Measurements from ENCODE around the gene CMPK2. TPM values are rescaled to one million over a fixed set of nuclear protein-coding genes. Genes with fewer than 3 reads are reported as not detected.
A peak's percentile ranks its signal among the peaks of the same experiment; 100 is the strongest.

CMPK2 gene
- polyA plus RNA-seq, 1 of the 3 experiments (the other 2 are of a cell fraction), result 1.1 TPM

GRCh38 chr2:6880200-6880733, 14.6 kb upstream of the CMPK2 start (continued):
- TF ChIP-seq MXI1 (IDR thresholded peaks at IDR 0.05; ENCODE audit: low read depth, low read length), result no peak

DNA sequence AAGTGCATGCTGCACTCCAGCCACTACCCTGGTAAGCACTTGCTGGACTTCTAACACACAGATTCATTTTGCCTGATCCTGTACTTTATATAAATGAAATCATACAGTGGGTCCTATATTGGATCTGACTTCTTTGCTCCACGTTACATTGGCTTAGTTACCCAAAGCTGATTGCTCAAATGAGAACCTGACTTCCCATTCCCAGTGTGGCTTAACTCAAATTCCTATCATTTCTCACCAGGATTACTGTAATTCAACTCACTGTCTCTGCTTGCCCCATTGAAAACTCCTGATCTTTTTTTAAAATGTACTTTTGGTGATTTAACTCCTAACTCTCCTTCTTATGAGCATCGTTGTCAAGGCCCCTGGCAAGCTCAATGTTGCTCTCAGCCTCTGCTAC, 13.3 kb upstream of the CMPK2 start:
- DNase-seq, result no peak
- Histone ChIP-seq H3K9me3 (peaks cover 5% of the 10 kb centered on the region; the same call in 1 of the 2 replicates), H3K36me3 (replicated peaks in 1 of 2; ENCODE audit: control insufficient read depth in 1 of 2, insufficient read depth in 2 of 2, low read length in 1 of 2) (no peaks in the 10 kb centered on the region), H3K4me3 (ENCODE audit: low read depth in 2 of 2, low read length in 1 of 2) (no peak overlapping the region), H3K79me2 (ENCODE audit: insufficient read depth) (no peaks in the 10 kb centered on the region), H3K4me2 (no peak overlapping the region), H3K27me3 (ENCODE audit: insufficient read depth) (no peaks in the 10 kb centered on the region), H3K27ac (ENCODE audit: low read depth in 2 of 2, low read length in 1 of 2) (no peak overlapping the region), H2AFZ (ENCODE audit: low read depth) (no peak overlapping the region), H4K20me1 (ENCODE audit: insufficient read depth) (no peaks in the 10 kb centered on the region), H3K9ac (no peak overlapping the region), H3K9me2 (no peaks in the 10 kb centered on the region), H3F3A (replicated peaks; ENCODE audit: insufficient read depth) (no peaks in the 10 kb centered on the region), H3K4me1 (ENCODE audit: control insufficient read depth in 1 of 2, insufficient read depth in 2 of 2, low read depth in 1 of 2, low read length in 1 of 2) (peaks cover 0 to 5% of the 10 kb centered on the region in 2 experiments; a peak in 2 of 4 replicates)
- ChIA-PET CTCF (interaction anchor here (4.7 to 6.0 kb wide), 2 partner anchors 12 to 17 kb away, joined by 24 to 32 read pairs; partner anchors contain the start of gene CMPK2), POLR2A (no interaction called here)
- WGBS (ENCODE audit: low lambda C conversion rate), result 25% methylated on average over 2 of the region's 2 CpGs
- no peak for TF ChIP-seq CHD2 (IDR thresholded peaks at IDR 0.05; ENCODE audit: low read length, partially characterized antibody)

DNA sequence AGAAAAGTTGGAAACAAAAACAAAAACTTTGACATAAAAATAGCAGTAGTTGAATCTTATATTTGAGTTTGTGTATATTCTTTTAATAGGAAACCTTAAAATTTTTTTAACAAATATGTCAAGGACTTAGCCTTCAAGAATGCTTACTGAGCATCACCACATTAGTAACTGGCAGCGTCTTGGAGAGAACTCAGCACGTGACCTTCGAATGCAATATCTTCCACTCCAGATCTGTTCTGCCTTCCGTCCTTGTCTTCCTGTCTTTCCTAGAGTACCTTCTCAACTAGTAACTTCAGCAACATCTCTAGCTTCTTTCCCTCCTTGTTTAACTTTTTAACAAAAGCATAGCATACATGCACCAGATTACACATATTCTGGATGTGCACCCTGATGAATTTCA, 12.8 kb upstream of the CMPK2 start:
- CTCF ChIA-PET, result interaction anchor here (0.9 to 6.0 kb wide), 4 partner anchors 12 to 166 kb away, joined by 3 to 32 read pairs (median 15); partner anchors contain the start of gene CMPK2
- H3K79me2 ChIP-seq (ENCODE audit: insufficient read depth), result no peaks in the 10 kb centered on the region
- no peaks in the 10 kb centered on the region for H3K36me3 ChIP-seq (replicated peaks in 1 of 2; ENCODE audit: control insufficient read depth in 1 of 2, insufficient read depth in 2 of 2, low read length in 1 of 2)
- H3K27ac ChIP-seq (ENCODE audit: low read depth in 2 of 2, low read length in 1 of 2), result no peak overlapping the region
- H4K20me1 ChIP-seq (ENCODE audit: insufficient read depth), result no peaks in the 10 kb centered on the region
- TF ChIP-seq YY1 (IDR thresholded peaks at IDR 0.05; ENCODE audit: low read depth) (no peak), FOXM1 (IDR thresholded peaks at IDR 0.05; ENCODE audit: low read depth) (no peak), TCF12 (IDR thresholded peaks at IDR 0.05) (no peak), TEAD4 (IDR thresholded peaks at IDR 0.05; ENCODE audit: borderline replicate concordance, insufficient read depth) (no peak)
- peaks cover 0 to 5% of the 10 kb centered on the region in 2 experiments; a peak in 2 of 4 replicates for H3K4me1 ChIP-seq (ENCODE audit: control insufficient read depth in 1 of 2, insufficient read depth in 2 of 2, low read depth in 1 of 2, low read length in 1 of 2)
- H3K9me2 ChIP-seq, result no peaks in the 10 kb centered on the region
- H3K27me3 ChIP-seq (ENCODE audit: insufficient read depth), result no peaks in the 10 kb centered on the region
- 60% methylated on average over 4 of the region's 4 CpGs for WGBS (ENCODE audit: low lambda C conversion rate)
- POLR2A ChIA-PET, result no interaction called here
- no peak overlapping the region for H2AFZ ChIP-seq (ENCODE audit: low read depth)
- no peak overlapping the region for H3K9ac ChIP-seq
- peaks cover 6% of the 10 kb centered on the region; the same call in 1 of the 2 replicates for H3K9me3 ChIP-seq
- no peak overlapping the region for H3K4me3 ChIP-seq (ENCODE audit: low read depth in 2 of 2, low read length in 1 of 2)
- DNase-seq, result no peak
- no peaks in the 10 kb centered on the region for H3F3A ChIP-seq (replicated peaks; ENCODE audit: insufficient read depth)
- no peak overlapping the region for H3K4me2 ChIP-seq

GRCh38 chr2:6877402-6878304, 11.9 kb upstream of the CMPK2 start, which contains the start of gene RSAD2:
TSS of gene RSAD2 (plus strand) at chr2:6877777. CDS start at chr2:6877801, 24 bp downstream.
- Histone ChIP-seq H3K9me2 (no peaks in the 10 kb centered on the region), H4K20me1 (ENCODE audit: insufficient read depth) (no peaks in the 10 kb centered on the region), H3K9me3 (peaks cover 6% of the 10 kb centered on the region; the same call in 1 of the 2 replicates), H3F3A (replicated peaks; ENCODE audit: insufficient read depth) (no peaks in the 10 kb centered on the region), H3K9ac (no peak within 1 kb of the TSS), H3K36me3 (replicated peaks in 1 of 2; ENCODE audit: control insufficient read depth in 1 of 2, insufficient read depth in 2 of 2, low read length in 1 of 2) (no peaks in the 10 kb centered on the region), H3K4me1 (ENCODE audit: control insufficient read depth in 1 of 2, insufficient read depth in 2 of 2, low read depth in 1 of 2, low read length in 1 of 2) (peaks cover 0 to 5% of the 10 kb centered on the region in 2 experiments; a peak in 2 of 4 replicates), H3K27ac (ENCODE audit: low read depth in 2 of 2, low read length in 1 of 2) (no peak within 1 kb of the TSS), H3K79me2 (ENCODE audit: insufficient read depth) (no peaks in the 10 kb centered on the region), H3K4me2 (peak within 1 kb of the TSS; percentile 60), H3K4me3 (ENCODE audit: low read depth in 2 of 2, low read length in 1 of 2) (peak within 1 kb of the TSS; percentile 32 to 33; a peak in 3 of 4 replicates), H2AFZ (ENCODE audit: low read depth) (no peak within 1 kb of the TSS), H3K27me3 (ENCODE audit: insufficient read depth) (no peaks in the 10 kb centered on the region)
- DNase-seq, result no peak
- 64% methylated on average over 10 of the region's 10 CpGs for WGBS (ENCODE audit: low lambda C conversion rate)
- POLR2A ChIA-PET, result no interaction called here
- TF ChIP-seq MXI1 (IDR thresholded peaks at IDR 0.05; ENCODE audit: low read depth, low read length), result no peak
- TF ChIP-seq PBX3 (IDR thresholded peaks at IDR 0.05), result no peak
- no peak for TF ChIP-seq POLR2AphosphoS5 (IDR thresholded peaks at IDR 0.05; ENCODE audit: low read depth, low read length)
- TF ChIP-seq, protein P1, sequence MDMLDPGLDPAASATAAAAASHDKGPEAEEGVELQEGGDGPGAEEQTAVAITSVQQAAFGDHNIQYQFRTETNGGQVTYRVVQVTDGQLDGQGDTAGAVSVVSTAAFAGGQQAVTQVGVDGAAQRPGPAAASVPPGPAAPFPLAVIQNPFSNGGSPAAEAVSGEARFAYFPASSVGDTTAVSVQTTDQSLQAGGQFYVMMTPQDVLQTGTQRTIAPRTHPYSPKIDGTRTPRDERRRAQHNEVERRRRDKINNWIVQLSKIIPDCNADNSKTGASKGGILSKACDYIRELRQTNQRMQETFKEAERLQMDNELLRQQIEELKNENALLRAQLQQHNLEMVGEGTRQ (IDR thresholded peaks at IDR 0.05; ENCODE audit: borderline replicate concordance, low read depth, low read length), result no peak
- CTCF ChIA-PET, result interaction anchor here (0.8 to 6.0 kb wide), 6 partner anchors 11 to 167 kb away, joined by 3 to 32 read pairs (median 4); partner anchors contain the start of genes CMPK2 and RNF144A

All from SK-N-SH (cell line).